Measurements from ENCODE around the gene PLXNA3.

- TF ChIP-seq CTCF (IDR thresholded peaks at IDR 0.05; ENCODE audit: low read depth, low read length) (no peak), MYC (IDR thresholded peaks at IDR 0.05; ENCODE audit: low read depth, low read length) (no peak), POLR2A (IDR thresholded peaks at IDR 0.05; ENCODE audit: extremely low read depth, insufficient read length) (no peak)
These were observed 48.7 kb upstream of the PLXNA3 start, which contains the start of gene DNASE1L1 for GRCh38 chrX:154409222-154409871.

Data from NB4 (cell line).